K562 (cell line): Measurements from ENCODE around the gene LRRFIP2. TPM values are rescaled to one million over a fixed set of nuclear protein-coding genes. Genes with fewer than 3 reads are reported as not detected.

ENCODE experiments used
- ILK ChIP-seq: fragments of 450-650 bp; IDR thresholded peaks from 2 replicates; pipeline ENCODE4 v1.6.1; 2016; ENCODE audit warnings: missing genetic modification characterization, low read depth, mild to moderate bottlenecking, missing compliant biosample characterization, moderate library complexity, borderline replicate concordance
- KDM1A ChIP-seq, 2 experiments: fragments of 450-650 bp; IDR thresholded peaks; 2 replicates each; pipeline ENCODE4 v1.6.1; 2016; ENCODE audit warnings: mild to moderate bottlenecking in 2 of 2
- KLF13 ChIP-seq: fragments of 450-650 bp; IDR thresholded peaks from 2 replicates; pipeline ENCODE4 v1.6.1; 2016; ENCODE audit warnings: missing genetic modification characterization, low read depth, mild to moderate bottlenecking, missing compliant biosample characterization, moderate library complexity, borderline replicate concordance
- NCOR1 ChIP-seq: fragments of 450-650 bp; IDR thresholded peaks from 2 replicates; pipeline ENCODE4 v1.6.1; 2016; ENCODE audit warnings: mild to moderate bottlenecking, moderate library complexity
- POLR2AphosphoS5 ChIP-seq: IDR thresholded peaks from 2 replicates; pipeline ENCODE4 v1.6.1; 2011; ENCODE audit warnings: mild to moderate bottlenecking, low read depth, low read length, moderate library complexity; ENCODE audit not compliant: control insufficient read depth, insufficient read depth
- RCOR1 ChIP-seq, 2 experiments: IDR thresholded peaks; 2 replicates each; pipeline ENCODE4 v1.6.1; 2012; ENCODE audit warnings: low read depth in 2 of 2, low read length in 2 of 2, borderline replicate concordance in 1 of 2, improper control_type of control experiment in 1 of 2
- SAP30 ChIP-seq: fragments of 200-600 bp; sonication (generic); IDR thresholded peaks from 2 replicates; pipeline ENCODE4 v1.6.1; 2012; ENCODE audit warnings: borderline replicate concordance, low read depth, mild to moderate bottlenecking, moderate library complexity, low read length, control low read depth, inconsistent platforms; ENCODE audit not compliant: insufficient read depth, poor library complexity, severe bottlenecking
- SMAD2 ChIP-seq: fragments of 150-350 bp; IDR thresholded peaks from 2 replicates; pipeline ENCODE4 v1.6.1; 2014; ENCODE audit warnings: low read depth, mild to moderate bottlenecking, low read length
- SOX6 ChIP-seq: fragments of 450-650 bp; IDR thresholded peaks from 2 replicates; pipeline ENCODE4 v1.6.1; 2014; ENCODE audit warnings: mild to moderate bottlenecking
- SRF ChIP-seq, 2 experiments: fragments of 250-450, 450-650 bp in 1 of 2; sonication (Bioruptor Pico) in 1 of 2; sonication (generic) in 1 of 2; formaldehyde crosslinking; IDR thresholded peaks; 2 replicates each; pipeline versions ENCODE4 v1.5.0 to v1.5.1; 2020 to 2022; ENCODE audit warnings: mild to moderate bottlenecking in 1 of 2, missing genetic modification reagents in 1 of 2
- SRSF3 ChIP-seq: fragments of 200-400 bp; formaldehyde crosslinking; IDR thresholded peaks from 2 replicates; pipeline ENCODE4 v1.6.1; 2016; ENCODE audit warnings: mild to moderate bottlenecking, low read length, moderate library complexity; ENCODE audit not compliant: insufficient read depth
- ZNF121 ChIP-seq: sonication (generic); formaldehyde crosslinking; conservative IDR thresholded peaks from 2 replicates; pipeline ENCODE4 v1.8.0; 2022; ENCODE audit warnings: missing genetic modification reagents
- ZNF253 ChIP-seq: fragments of 250-450 bp; sonication (Bioruptor Pico); conservative IDR thresholded peaks from 2 replicates; pipeline ENCODE4 v1.6.1; 2021; ENCODE audit warnings: mild to moderate bottlenecking
- ZNF263 ChIP-seq: sonication (generic); formaldehyde crosslinking; IDR thresholded peaks from 2 replicates; pipeline ENCODE4 v1.8.0; 2022; ENCODE audit warnings: mild to moderate bottlenecking, missing genetic modification reagents, borderline replicate concordance
- ZNF324 ChIP-seq: fragments of 250-450 bp; sonication (Bioruptor Pico); IDR thresholded peaks from 2 replicates; pipeline ENCODE4 v1.4.0; 2020; ENCODE audit warnings: mild to moderate bottlenecking
- ZNF76 ChIP-seq: fragments of 250-450 bp; sonication (Bioruptor Pico); IDR thresholded peaks from 2 replicates; pipeline ENCODE4 v1.4.0; 2020; ENCODE audit warnings: mild to moderate bottlenecking, moderate library complexity, borderline replicate concordance
- polyA plus RNA-seq, 8 experiments: library from polyadenylated mRNA; depleted of rRNA in 4 of 8; stranded (reverse) in 5 of 8; unstranded in 3 of 8; fragments of >200 nt; fragmentation: Nextera tagmentation in 2 of 8; fragmentation: Illumina TruSeq in 1 of 8; extraction: Ambion mirVana in 2 of 8; extraction: Trizol in 1 of 8; gene quantifications; 2 replicates each; pipeline versions ENCODE4 v1.2.1 to v1.2.3, GENCODE V29; 2011 to 2014; ENCODE audit warnings: inconsistent platforms in 1 of 8, missing spikeins in 1 of 8
- total RNA-seq, 7 experiments: library from RNA; depleted of rRNA in 6 of 7; stranded (reverse); fragments of >200 nt in 6 of 7; fragmentation: Illumina TruSeq in 2 of 7; extraction: Trizol in 2 of 7; gene quantifications; 2 replicates each; pipeline versions ENCODE4 v1.2.1 to v1.2.3, GENCODE V29; 2011 to 2021; ENCODE audit warnings: low replicate concordance in 1 of 7
- TF ChIP-seq, protein P1 (sequence below): fragments of 250-450 bp; sonication (Bioruptor Pico); IDR thresholded peaks from 2 replicates; pipeline ENCODE4 v1.5.0; 2021
- TF ChIP-seq, protein P2 (sequence below), 2 experiments: fragments of 450-650 bp; IDR thresholded peaks; 2 replicates each; pipeline ENCODE4 v1.6.1; 2016
- TF ChIP-seq, protein P3 (sequence below): fragments of 450-650 bp; IDR thresholded peaks from 2 replicates; pipeline ENCODE4 v1.6.1; 2016; ENCODE audit warnings: missing biosample characterization, missing genetic modification characterization
- TF ChIP-seq, protein P4 (sequence below): fragments of 450-650 bp; IDR thresholded peaks from 2 replicates; pipeline ENCODE4 v1.6.1; 2016; ENCODE audit warnings: low read depth, mild to moderate bottlenecking, moderate library complexity
- TF ChIP-seq, protein P5 (sequence below): sonication (generic); formaldehyde crosslinking; IDR thresholded peaks from 2 replicates; pipeline ENCODE4 v1.9.0; 2022; ENCODE audit warnings: mild to moderate bottlenecking, missing genetic modification reagents
- TF ChIP-seq, protein P6 (sequence below): fragments of 250-450 bp; sonication (Bioruptor Pico); IDR thresholded peaks from 2 replicates; pipeline ENCODE4 v1.8.0; 2021; ENCODE audit warnings: moderate library complexity, mild to moderate bottlenecking, inconsistent platforms

The LRRFIP2 gene
- total and polyA plus RNA-seq, 9 of the 15 experiments (the other 6 are each of a cell fraction or from before 2014, with no cell fraction given) = 9.9 to 53.9 (median 42.7) TPM

DNA sequence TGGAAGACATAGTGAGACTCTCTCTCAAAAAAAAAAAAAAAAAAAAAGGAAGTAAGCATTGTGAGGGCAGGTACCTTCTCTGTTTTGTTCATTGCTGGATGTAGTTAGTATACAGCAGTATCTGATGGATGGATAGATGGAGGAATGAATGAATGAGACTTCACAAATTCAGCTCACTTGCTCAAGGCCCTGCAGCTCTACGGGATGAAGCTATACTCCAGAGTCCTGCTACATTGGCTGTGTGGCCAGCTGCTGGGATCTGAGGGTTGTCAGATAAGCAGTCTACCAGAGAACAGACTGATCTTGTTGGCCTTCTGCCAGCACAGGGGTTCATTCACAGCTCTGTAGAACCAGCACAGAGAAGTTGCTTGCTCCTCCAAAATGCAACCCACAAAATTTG, 146.1 kb downstream of the LRRFIP2 start (continued):
- TF ChIP-seq, protein P1, sequence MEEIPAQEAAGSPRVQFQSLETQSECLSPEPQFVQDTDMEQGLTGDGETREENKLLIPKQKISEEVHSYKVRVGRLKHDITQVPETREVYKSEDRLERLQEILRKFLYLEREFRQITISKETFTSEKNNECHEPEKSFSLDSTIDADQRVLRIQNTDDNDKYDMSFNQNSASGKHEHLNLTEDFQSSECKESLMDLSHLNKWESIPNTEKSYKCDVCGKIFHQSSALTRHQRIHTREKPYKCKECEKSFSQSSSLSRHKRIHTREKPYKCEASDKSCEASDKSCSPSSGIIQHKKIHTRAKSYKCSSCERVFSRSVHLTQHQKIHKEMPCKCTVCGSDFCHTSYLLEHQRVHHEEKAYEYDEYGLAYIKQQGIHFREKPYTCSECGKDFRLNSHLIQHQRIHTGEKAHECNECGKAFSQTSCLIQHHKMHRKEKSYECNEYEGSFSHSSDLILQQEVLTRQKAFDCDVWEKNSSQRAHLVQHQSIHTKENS (CRISPR knock-in tag) = no peak
- TF ChIP-seq, protein P2, sequence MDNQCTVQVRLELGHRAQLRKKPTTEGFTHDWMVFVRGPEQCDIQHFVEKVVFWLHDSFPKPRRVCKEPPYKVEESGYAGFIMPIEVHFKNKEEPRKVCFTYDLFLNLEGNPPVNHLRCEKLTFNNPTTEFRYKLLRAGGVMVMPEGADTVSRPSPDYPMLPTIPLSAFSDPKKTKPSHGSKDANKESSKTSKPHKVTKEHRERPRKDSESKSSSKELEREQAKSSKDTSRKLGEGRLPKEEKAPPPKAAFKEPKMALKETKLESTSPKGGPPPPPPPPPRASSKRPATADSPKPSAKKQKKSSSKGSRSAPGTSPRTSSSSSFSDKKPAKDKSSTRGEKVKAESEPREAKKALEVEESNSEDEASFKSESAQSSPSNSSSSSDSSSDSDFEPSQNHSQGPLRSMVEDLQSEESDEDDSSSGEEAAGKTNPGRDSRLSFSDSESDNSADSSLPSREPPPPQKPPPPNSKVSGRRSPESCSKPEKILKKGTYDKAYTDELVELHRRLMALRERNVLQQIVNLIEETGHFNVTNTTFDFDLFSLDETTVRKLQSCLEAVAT (IDR thresholded peaks at IDR 0.05) = no peak
- TF ChIP-seq SAP30 = no peak
- TF ChIP-seq KDM1A (IDR thresholded peaks at IDR 0.05) = no peak; a peak in 1 of 4 replicates
- TF ChIP-seq SOX6 = 0 out of 2 replicates have a peak, but pooled peaks have one; percentile 37
- TF ChIP-seq NCOR1 = peak; percentile 64
- 0 out of 4 replicates have a peak, but pooled peaks of 1 of the 2 experiments have one; percentile 20 for TF ChIP-seq RCOR1 (IDR thresholded peaks at IDR 0.05; ENCODE audit: borderline replicate concordance in 1 of 2, low read depth in 2 of 2, low read length in 2 of 2)
- no peak for TF ChIP-seq SRF (CRISPR knock-in tag; IDR thresholded peaks at IDR 0.05)
- no peak for TF ChIP-seq ZNF253 (CRISPR knock-in tag)
- TF ChIP-seq, protein P3, sequence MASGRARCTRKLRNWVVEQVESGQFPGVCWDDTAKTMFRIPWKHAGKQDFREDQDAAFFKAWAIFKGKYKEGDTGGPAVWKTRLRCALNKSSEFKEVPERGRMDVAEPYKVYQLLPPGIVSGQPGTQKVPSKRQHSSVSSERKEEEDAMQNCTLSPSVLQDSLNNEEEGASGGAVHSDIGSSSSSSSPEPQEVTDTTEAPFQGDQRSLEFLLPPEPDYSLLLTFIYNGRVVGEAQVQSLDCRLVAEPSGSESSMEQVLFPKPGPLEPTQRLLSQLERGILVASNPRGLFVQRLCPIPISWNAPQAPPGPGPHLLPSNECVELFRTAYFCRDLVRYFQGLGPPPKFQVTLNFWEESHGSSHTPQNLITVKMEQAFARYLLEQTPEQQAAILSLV (tag) = no peak
- TF ChIP-seq ZNF324 (CRISPR knock-in tag) = no peak
- peak; percentile 75 for TF ChIP-seq ZNF121
- TF ChIP-seq, protein P4, sequence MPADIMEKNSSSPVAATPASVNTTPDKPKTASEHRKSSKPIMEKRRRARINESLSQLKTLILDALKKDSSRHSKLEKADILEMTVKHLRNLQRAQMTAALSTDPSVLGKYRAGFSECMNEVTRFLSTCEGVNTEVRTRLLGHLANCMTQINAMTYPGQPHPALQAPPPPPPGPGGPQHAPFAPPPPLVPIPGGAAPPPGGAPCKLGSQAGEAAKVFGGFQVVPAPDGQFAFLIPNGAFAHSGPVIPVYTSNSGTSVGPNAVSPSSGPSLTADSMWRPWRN = no peak
- no peak for TF ChIP-seq KLF13 (tag)
- TF ChIP-seq POLR2AphosphoS5 = peak; percentile 81
- TF ChIP-seq ZNF76 = no peak
- TF ChIP-seq, protein P5, sequence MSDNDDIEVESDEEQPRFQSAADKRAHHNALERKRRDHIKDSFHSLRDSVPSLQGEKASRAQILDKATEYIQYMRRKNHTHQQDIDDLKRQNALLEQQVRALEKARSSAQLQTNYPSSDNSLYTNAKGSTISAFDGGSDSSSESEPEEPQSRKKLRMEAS (CRISPR knock-in tag) = no peak
- TF ChIP-seq ZNF263 (CRISPR knock-in tag) = no peak
- TF ChIP-seq ILK (tag) = no peak
- TF ChIP-seq SMAD2 = no peak
- TF ChIP-seq, protein P6, sequence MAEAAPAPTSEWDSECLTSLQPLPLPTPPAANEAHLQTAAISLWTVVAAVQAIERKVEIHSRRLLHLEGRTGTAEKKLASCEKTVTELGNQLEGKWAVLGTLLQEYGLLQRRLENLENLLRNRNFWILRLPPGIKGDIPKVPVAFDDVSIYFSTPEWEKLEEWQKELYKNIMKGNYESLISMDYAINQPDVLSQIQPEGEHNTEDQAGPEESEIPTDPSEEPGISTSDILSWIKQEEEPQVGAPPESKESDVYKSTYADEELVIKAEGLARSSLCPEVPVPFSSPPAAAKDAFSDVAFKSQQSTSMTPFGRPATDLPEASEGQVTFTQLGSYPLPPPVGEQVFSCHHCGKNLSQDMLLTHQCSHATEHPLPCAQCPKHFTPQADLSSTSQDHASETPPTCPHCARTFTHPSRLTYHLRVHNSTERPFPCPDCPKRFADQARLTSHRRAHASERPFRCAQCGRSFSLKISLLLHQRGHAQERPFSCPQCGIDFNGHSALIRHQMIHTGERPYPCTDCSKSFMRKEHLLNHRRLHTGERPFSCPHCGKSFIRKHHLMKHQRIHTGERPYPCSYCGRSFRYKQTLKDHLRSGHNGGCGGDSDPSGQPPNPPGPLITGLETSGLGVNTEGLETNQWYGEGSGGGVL (CRISPR knock-in tag) = no peak
- no peak for TF ChIP-seq SRSF3
